IMR-90 (cell line): ENCODE measurements around the gene BNIP5. TPM values are rescaled to one million over a fixed set of nuclear protein-coding genes. Genes with fewer than 3 reads are reported as not detected.

Source experiments
- ATAC-seq: fragments of 200-7000 bp; cut with Tn5 transposase; 2 replicates; pipeline ENCODE4 v1.9.1; 2020; ENCODE audit warnings: low read depth, mild to moderate bottlenecking, moderate library complexity
- BruUV-seq: library from RNA; stranded (reverse); fragments of 400-500 nt; replicated peaks from 2 replicates; lab custom pipeline; 2021; lab: Mats Ljungman, UMichigan
- CTCF ChIA-PET: fragments of 300-600 bp; formaldehyde crosslinking; extraction: SDS; loops from one replicate; lab custom pipeline; 2021; ENCODE audit warnings: antibody characterized with exemption; lab: Yijun Ruan, JAX
- POLR2A ChIA-PET: fragments of 300-600 bp; sonication (Branson Sonifier 250); formaldehyde crosslinking; loops from one replicate; lab custom pipeline; 2022; ENCODE audit warnings: antibody characterized with exemption; ENCODE audit not compliant: unreplicated experiment; lab: Charles Lee
- DNase-seq: peaks from one replicate; pipeline ENCODE4 v3.0.0; 2013
- H2AFZ ChIP-seq: replicated peaks from 2 replicates; pipeline ENCODE3; 2013; ENCODE audit warnings: low read length, mild to moderate bottlenecking; ENCODE audit not compliant: poor library complexity
- H2AK5ac ChIP-seq: 2 replicates; pipeline ENCODE4 v1.6.1; 2013; ENCODE audit warnings: low read depth, low read length, inconsistent platforms
- H2AK9ac ChIP-seq: replicated peaks from 2 replicates; pipeline ENCODE3; 2013; ENCODE audit warnings: mild to moderate bottlenecking, low read depth, low read length, moderate library complexity; ENCODE audit not compliant: poor library complexity
- H2BK120ac ChIP-seq: 2 replicates; pipeline ENCODE4 v1.6.1; 2013; ENCODE audit warnings: low read depth, low read length, inconsistent platforms
- H2BK15ac ChIP-seq: 3 replicates; pipeline ENCODE4 v1.6.1; 2013; ENCODE audit warnings: low read depth, low read length, inconsistent platforms
- H2BK20ac ChIP-seq: 2 replicates; pipeline ENCODE4 v1.6.1; 2013; ENCODE audit warnings: low read depth, mild to moderate bottlenecking, inconsistent platforms, low read length, moderate library complexity
- H2BK5ac ChIP-seq: 2 replicates; pipeline ENCODE4 v1.6.1; 2013; ENCODE audit warnings: mild to moderate bottlenecking, low read depth, low read length, inconsistent platforms; ENCODE audit not compliant: poor library complexity, severe bottlenecking
- H3K14ac ChIP-seq: replicated peaks from 2 replicates; pipeline ENCODE4 v1.6.1; 2013; ENCODE audit warnings: low read depth, low read length, inconsistent platforms
- H3K18ac ChIP-seq: 2 replicates; pipeline ENCODE4 v1.6.1; 2013; ENCODE audit warnings: low read depth, low read length, control low read depth
- H3K23ac ChIP-seq: 2 replicates; pipeline ENCODE4 v1.6.1; 2013; ENCODE audit warnings: low read depth, low read length, inconsistent platforms
- H3K27ac ChIP-seq: 2 replicates; pipeline ENCODE4 v1.5.1; 2013; ENCODE audit warnings: mild to moderate bottlenecking, control low read depth, low read length; ENCODE audit not compliant: insufficient read depth
- H3K27me3 ChIP-seq: 2 replicates; pipeline ENCODE4 v1.6.1; 2013; ENCODE audit warnings: low read length; ENCODE audit not compliant: control insufficient read depth, insufficient read depth
- H3K36me3 ChIP-seq: 2 replicates; pipeline ENCODE4 v1.6.1; 2013; ENCODE audit warnings: low read length, mixed read lengths; ENCODE audit not compliant: control insufficient read depth, insufficient read depth
- H3K4ac ChIP-seq: 2 replicates; pipeline ENCODE4 v1.6.1; 2013; ENCODE audit warnings: low read depth, low read length, inconsistent platforms
- H3K4me1 ChIP-seq: 2 replicates; pipeline ENCODE4 v1.6.1; 2013; ENCODE audit warnings: low read length, mixed read lengths; ENCODE audit not compliant: control insufficient read depth, insufficient read depth
- H3K4me2 ChIP-seq: 2 replicates; pipeline ENCODE4 v1.6.1; 2013; ENCODE audit warnings: low read depth, mild to moderate bottlenecking, control low read depth, low read length, moderate library complexity
- H3K4me3 ChIP-seq: 2 replicates; pipeline ENCODE4 v1.5.1; 2013; ENCODE audit warnings: low read depth, mild to moderate bottlenecking, control low read depth, low read length, moderate library complexity; ENCODE audit not compliant: insufficient read depth
- H3K56ac ChIP-seq: 2 replicates; pipeline ENCODE4 v1.6.1; 2013; ENCODE audit warnings: low read length, inconsistent platforms; ENCODE audit not compliant: insufficient read depth; ENCODE audit errors: extremely low read depth
- H3K79me1 ChIP-seq, 2 experiments: 2 replicates each; pipeline ENCODE4 v1.6.1; 2013; ENCODE audit warnings: low read length in 2 of 2, inconsistent platforms in 1 of 2, low read depth in 1 of 2
- H3K9ac ChIP-seq: 2 replicates; pipeline ENCODE4 v1.6.1; 2013; ENCODE audit warnings: low read depth, low read length, control low read depth
- H3K9me1 ChIP-seq: 2 replicates; pipeline ENCODE4 v1.6.1; 2013; ENCODE audit warnings: low read length, inconsistent platforms; ENCODE audit not compliant: insufficient read depth
- H3K9me3 ChIP-seq: 2 replicates; pipeline ENCODE4 v1.6.1; 2013; ENCODE audit warnings: low read length; ENCODE audit not compliant: control insufficient read depth, insufficient read depth
- H4K20me1 ChIP-seq: 2 replicates; pipeline ENCODE4 v1.6.1; 2013; ENCODE audit warnings: low read length, inconsistent platforms; ENCODE audit not compliant: insufficient read depth
- H4K5ac ChIP-seq: 2 replicates; pipeline ENCODE4 v1.6.1; 2013; ENCODE audit warnings: mild to moderate bottlenecking, low read depth, low read length, control low read depth
- H4K8ac ChIP-seq, 2 experiments: 2 replicates each; pipeline ENCODE4 v1.6.1; 2013; ENCODE audit warnings: low read depth in 2 of 2, low read length in 2 of 2, control low read depth in 1 of 2, inconsistent platforms in 1 of 2
- H4K91ac ChIP-seq: 2 replicates; pipeline ENCODE4 v1.6.1; 2013; ENCODE audit warnings: low read depth, low read length, inconsistent platforms; ENCODE audit not compliant: insufficient read depth
- BHLHE40 ChIP-seq: fragments of 150-350 bp; IDR thresholded peaks from 2 replicates; pipeline ENCODE4 v1.6.1; 2016; ENCODE audit warnings: mild to moderate bottlenecking, low read depth, low read length
- CEBPB ChIP-seq: IDR thresholded peaks from 2 replicates; pipeline ENCODE4 v1.6.1; 2012; ENCODE audit warnings: low read depth, low read length, improper control_type of control experiment
- CHD1 ChIP-seq: IDR thresholded peaks from 2 replicates; pipeline ENCODE4 v1.6.1; 2012; ENCODE audit warnings: low read depth, low read length, improper control_type of control experiment
- CTCF ChIP-seq: conservative IDR thresholded peaks from 2 replicates; pipeline ENCODE4 v1.5.1; 2012; ENCODE audit warnings: mild to moderate bottlenecking, low read depth, low read length, improper control_type of control experiment
- ELK1 ChIP-seq: fragments of 150-350 bp; IDR thresholded peaks from 2 replicates; pipeline ENCODE4 v1.6.1; 2016; ENCODE audit warnings: low read depth, mild to moderate bottlenecking, low read length, moderate library complexity, borderline replicate concordance
- FOS ChIP-seq: fragments of 150-350 bp; IDR thresholded peaks from 2 replicates; pipeline ENCODE4 v1.6.1; 2016; ENCODE audit warnings: low read depth, low read length
- MAFK ChIP-seq: IDR thresholded peaks from 2 replicates; pipeline ENCODE4 v1.6.1; 2012; ENCODE audit warnings: low read depth, low read length, improper control_type of control experiment
- MAZ ChIP-seq: IDR thresholded peaks from 2 replicates; pipeline ENCODE4 v1.6.1; 2012; ENCODE audit warnings: low read depth, mild to moderate bottlenecking, low read length, improper control_type of control experiment, moderate library complexity, borderline replicate concordance
- MXI1 ChIP-seq: IDR thresholded peaks from 2 replicates; pipeline ENCODE4 v1.6.1; 2012; ENCODE audit warnings: low read depth, mild to moderate bottlenecking, low read length, moderate library complexity, borderline replicate concordance
- NFE2L2 ChIP-seq: fragments of 150-350 bp; IDR thresholded peaks from 2 replicates; pipeline ENCODE4 v1.6.1; 2016; ENCODE audit warnings: low read depth, mild to moderate bottlenecking, low read length
- POLR2A ChIP-seq: IDR thresholded peaks from 2 replicates; pipeline ENCODE4 v1.6.1; 2012; ENCODE audit warnings: mild to moderate bottlenecking, low read depth, low read length
- RAD21 ChIP-seq: IDR thresholded peaks from 2 replicates; pipeline ENCODE4 v1.6.1; 2012; ENCODE audit warnings: low read length, improper control_type of control experiment
- RCOR1 ChIP-seq: IDR thresholded peaks from 2 replicates; pipeline ENCODE4 v1.6.1; 2012; ENCODE audit warnings: mild to moderate bottlenecking, low read length, improper control_type of control experiment; ENCODE audit not compliant: insufficient replicate concordance
- RFX5 ChIP-seq: IDR thresholded peaks from 2 replicates; pipeline ENCODE4 v1.8.0; 2012; ENCODE audit warnings: low read depth, mild to moderate bottlenecking, low read length, moderate library complexity
- SMC3 ChIP-seq: fragments of 150-350 bp; IDR thresholded peaks from 2 replicates; pipeline ENCODE4 v1.6.1; 2016; ENCODE audit warnings: low read depth, mild to moderate bottlenecking, antibody characterized with exemption, low read length, moderate library complexity
- USF2 ChIP-seq: fragments of 150-350 bp; IDR thresholded peaks from 2 replicates; pipeline ENCODE4 v1.6.1; 2017; ENCODE audit warnings: mild to moderate bottlenecking, antibody characterized with exemption, low read length, low read depth
- WGBS, 2 experiments: methylation state at CpG; one replicate each; pipeline versions ENCODE4 v1.1.5 to v1.1.7; 2013; ENCODE audit warnings: missing lambda C conversion rate in 2 of 2; ENCODE audit not compliant: insufficient read length in 1 of 2; ENCODE audit errors: extremely low coverage in 2 of 2; 5-methylcytosine and 5-hydroxymethylcytosine counted together
- dilution Hi-C: fragments of 300-500 bp; cut with HindIII; formaldehyde crosslinking; loops from one replicate; pipeline ENCODE4 v1.14.3; 2018; ENCODE audit warnings: low sequenced_read_pairs; ENCODE audit not compliant: unreplicated experiment
- in situ Hi-C: fragments of 300-500 bp; cut with MboI; formaldehyde crosslinking; loops from 3 replicates; pipeline ENCODE4 v1.14.3; 2019; ENCODE audit warnings: low sequenced_read_pairs, inconsistent platforms, mixed read lengths
- intact Hi-C: fragments of 100-400 bp; cut with micrococcal nuclease; formaldehyde crosslinking; loops from 2 replicates; pipeline ENCODE4 v1.10.0; 2022
- polyA plus RNA-seq, 3 experiments: library from polyadenylated mRNA; depleted of rRNA; stranded (reverse); fragments of >200 nt; gene quantifications; 2 replicates each; pipeline ENCODE4 v1.2.3, GENCODE V29; 2012; ENCODE audit warnings: low replicate concordance in 1 of 3
- total RNA-seq: library from RNA; depleted of rRNA; stranded (reverse); fragments of >200 nt; gene quantifications from 2 replicates; pipeline ENCODE4 v1.2.3, GENCODE V29; 2012

Gene BNIP5
- total and polyA plus RNA-seq, 2 of the 4 experiments (the other 2 are of a cell fraction), result not detected

- Histone ChIP-seq H3K18ac (no peak overlapping the region), H2BK15ac (no peak overlapping the region), H2AFZ (no peak overlapping the region), H2BK20ac (no peak overlapping the region), H3K4ac (no peak overlapping the region), H3K9ac (no peak overlapping the region), H3K9me3 (no peaks in the 10 kb centered on the region), H4K91ac (no peak overlapping the region), H2AK9ac (no peak overlapping the region), H3K9me1 (no peaks in the 10 kb centered on the region), H3K23ac (no peak overlapping the region), H3K36me3 (no peaks in the 10 kb centered on the region), H3K14ac (no peak overlapping the region), H2BK120ac (no peak overlapping the region), H3K4me2 (no peak overlapping the region), H3K4me3 (no peak overlapping the region), H3K79me1 (no peaks in the 10 kb centered on the region), H4K5ac (no peak overlapping the region), H3K4me1 (no peaks in the 10 kb centered on the region), H3K27ac (no peak overlapping the region), H2BK5ac (no peak overlapping the region), H3K27me3 (peaks cover 67% of the 10 kb centered on the region), H4K20me1 (no peaks in the 10 kb centered on the region; the same call in 1 of the 2 replicates), H4K8ac (no peak overlapping the region), H3K56ac (no peak overlapping the region), H2AK5ac (no peak overlapping the region)
- in situ Hi-C loops (no loop called here), intact Hi-C loops (no loop called here), dilution Hi-C loops (no loop called here)
- CTCF ChIA-PET, result no interaction called here
- POLR2A ChIA-PET, result no interaction called here
- TF ChIP-seq RCOR1 (no peak), MXI1 (no peak), POLR2A (no peak), SMC3 (no peak), MAFK (no peak), CTCF (no peak), MAZ (no peak), BHLHE40 (no peak), CHD1 (no peak), USF2 (no peak), CEBPB (no peak), FOS (no peak), RAD21 (no peak), NFE2L2 (no peak), ELK1 (no peak), RFX5 (no peak)
- DNase-seq (no peak), ATAC-seq (no peak)
- no CpG with 5 or more reads among the region's 6 CpGs for WGBS, 2 experiments
- BruUV-seq, result no TSS peak
Measured at GRCh38 chr6:36318690-36319435, 17.8 kb downstream of the BNIP5 start.
